ENCODE results near the gene ZFAND2B.
"Not testable (repeated sequence)": the region's sequence is repeated elsewhere in the genome, so short reads cannot be mapped to it uniquely, and the experiment has no call there.

- not testable (repeated sequence) for TF ChIP-seq EP300, CTCF, POLR2A, POLR2AphosphoS5 (IDR thresholded peaks at IDR 0.05)
Measured at GRCh38 chr2:219201331-219201730, 5.3 kb upstream of the ZFAND2B start.

All from upper lobe of left lung (tissue), 4 donors.